HepG2 (cell line): ENCODE measurements around the gene DPEP3. TPM values are rescaled to one million over a fixed set of nuclear protein-coding genes. Genes with fewer than 3 reads are reported as not detected.

Experiments
- ATF3 ChIP-seq: sonication (generic); formaldehyde crosslinking; IDR thresholded peaks from 2 replicates; pipeline ENCODE4 v1.4.0; 2020; ENCODE audit warnings: missing genetic modification reagents
- BCLAF1 ChIP-seq: fragments of 450-650 bp; IDR thresholded peaks from 2 replicates; pipeline ENCODE4 v1.6.1; 2017; ENCODE audit warnings: mild to moderate bottlenecking
- FOXK1 ChIP-seq: sonication (generic); formaldehyde crosslinking; IDR thresholded peaks from 2 replicates; pipeline ENCODE4 v1.4.0; 2020; ENCODE audit warnings: low read depth, missing genetic modification reagents, borderline replicate concordance
- GATA4 ChIP-seq: sonication (generic); IDR thresholded peaks from 2 replicates; pipeline ENCODE4 v1.6.1; 2016; ENCODE audit warnings: antibody characterized with exemption, low read depth, borderline replicate concordance
- PHF21A ChIP-seq: sonication (generic); formaldehyde crosslinking; IDR thresholded peaks from 2 replicates; pipeline ENCODE4 v1.5.0; 2020; ENCODE audit warnings: mild to moderate bottlenecking, missing genetic modification reagents
- PRDM4 ChIP-seq: sonication (generic); formaldehyde crosslinking; IDR thresholded peaks from 2 replicates; pipeline ENCODE4 v1.9.0; 2021; ENCODE audit warnings: missing genetic modification reagents, borderline replicate concordance
- RELA ChIP-seq: sonication (generic); formaldehyde crosslinking; IDR thresholded peaks from 2 replicates; pipeline ENCODE4 v1.4.0; 2020; ENCODE audit warnings: missing genetic modification reagents
- SALL1 ChIP-seq: sonication (generic); formaldehyde crosslinking; IDR thresholded peaks from 2 replicates; pipeline ENCODE4 v1.8.0; 2022; ENCODE audit warnings: mild to moderate bottlenecking, missing genetic modification reagents
- SNAI1 ChIP-seq: sonication (generic); formaldehyde crosslinking; IDR thresholded peaks from 2 replicates; pipeline ENCODE4 v1.5.0; 2020; ENCODE audit warnings: mild to moderate bottlenecking, missing genetic modification reagents, borderline replicate concordance
- TCF12 ChIP-seq, 2 experiments: fragments of 450-650 bp in 1 of 2; sonication (generic) in 1 of 2; formaldehyde crosslinking in 1 of 2; IDR thresholded peaks; 2 replicates each; pipeline versions ENCODE4 v1.6.1 to v1.8.0; 2017 to 2022; ENCODE audit warnings: antibody characterized with exemption in 1 of 2, mild to moderate bottlenecking in 1 of 2, missing genetic modification reagents in 1 of 2, moderate library complexity in 1 of 2
- ZFP82 ChIP-seq: sonication (generic); formaldehyde crosslinking; IDR thresholded peaks from 2 replicates; pipeline ENCODE4 v1.5.1; 2020; ENCODE audit warnings: mild to moderate bottlenecking, missing genetic modification reagents, borderline replicate concordance
- ZHX2 ChIP-seq, 2 experiments: sonication (generic) in 1 of 2; formaldehyde crosslinking in 1 of 2; IDR thresholded peaks; 2 replicates each; pipeline versions ENCODE4 v1.6.1 to v1.9.0; 2014 to 2022; ENCODE audit warnings: antibody characterized with exemption in 1 of 2, borderline replicate concordance in 1 of 2, inconsistent platforms in 1 of 2, low read depth in 1 of 2, missing genetic modification reagents in 1 of 2
- ZNF460 ChIP-seq: sonication (generic); formaldehyde crosslinking; IDR thresholded peaks from 2 replicates; pipeline ENCODE4 v1.5.1; 2020; ENCODE audit warnings: missing genetic modification reagents, mild to moderate bottlenecking, borderline replicate concordance
- ZNF572 ChIP-seq: sonication (generic); formaldehyde crosslinking; IDR thresholded peaks from 2 replicates; pipeline ENCODE4 v1.5.1; 2020; ENCODE audit warnings: mild to moderate bottlenecking, missing genetic modification reagents
- ZSCAN21 ChIP-seq: sonication (generic); formaldehyde crosslinking; IDR thresholded peaks from 2 replicates; pipeline ENCODE4 v1.8.0; 2022; ENCODE audit warnings: mild to moderate bottlenecking, missing genetic modification reagents, moderate library complexity, borderline replicate concordance
- polyA plus RNA-seq, 8 experiments: library from polyadenylated mRNA; depleted of rRNA in 3 of 8; stranded (reverse) in 7 of 8; unstranded in 1 of 8; fragments of >200 nt; fragmentation: Illumina TruSeq in 4 of 8; extraction: Trizol in 4 of 8; gene quantifications; 2 replicates each; pipeline versions ENCODE4 v1.2.1 to v1.2.3, GENCODE V29; 2011 to 2016; ENCODE audit warnings: low read depth in 4 of 8, missing spikeins in 1 of 8, mixed read lengths in 1 of 8; ENCODE audit not compliant: insufficient read depth in 1 of 8
- total RNA-seq, 5 experiments: library from RNA; depleted of rRNA; stranded (reverse); fragments of >200 nt; fragmentation: Illumina TruSeq; extraction: Trizol; gene quantifications; 2 replicates each; pipeline ENCODE4 v1.2.3, GENCODE V29; 2016; ENCODE audit warnings: low read depth in 1 of 5

The DPEP3 gene
- total and polyA plus RNA-seq, 2 of the 13 experiments (the other 11 are each of a cell fraction or from before 2014, with no cell fraction given), result not detected

- no peak for TF ChIP-seq ZHX2 (IDR thresholded peaks at IDR 0.05; ENCODE audit: low read depth)
- no peak for TF ChIP-seq ZHX2 (CRISPR knock-in tag; IDR thresholded peaks at IDR 0.05; ENCODE audit: borderline replicate concordance)
- TF ChIP-seq ATF3, result peak; percentile 89
- TF ChIP-seq ZFP82, result no peak
- no peak for TF ChIP-seq BCLAF1
- TF ChIP-seq RELA (CRISPR knock-in tag), result no peak
- TF ChIP-seq PHF21A (CRISPR knock-in tag), result peak; percentile 64
- peak; percentile 37; the same call in 1 of the 2 replicates for TF ChIP-seq FOXK1 (CRISPR knock-in tag)
- TF ChIP-seq ZNF460, result no peak; the same call in 1 of the 2 replicates
- no peak for TF ChIP-seq ZNF572
- TF ChIP-seq GATA4, result no peak
- no peak for TF ChIP-seq ZSCAN21 (CRISPR knock-in tag)
- peak; percentile 77; the same call in 1 of the 2 replicates for TF ChIP-seq SNAI1
- no peak for TF ChIP-seq TCF12 (IDR thresholded peaks at IDR 0.05)
- no peak; the same call in 1 of the 2 replicates for TF ChIP-seq TCF12 (CRISPR knock-in tag; IDR thresholded peaks at IDR 0.05)
- peak; percentile 77 for TF ChIP-seq SALL1 (CRISPR knock-in tag)
- no peak for TF ChIP-seq PRDM4 (CRISPR knock-in tag)
Measured at GRCh38 chr16:67968400-67969253, 11.7 kb downstream of the DPEP3 start, which contains the start of gene SLC12A4 (continued).
